WTC11 (cell line): ENCODE results near the gene FBRSL1. TPM values are rescaled to one million over a fixed set of nuclear protein-coding genes. Genes with fewer than 3 reads are reported as not detected.
A peak's percentile ranks its signal among the peaks of the same experiment; 100 is the strongest.

Source experiments
- ATAC-seq: fragments of 200-7000 bp; cut with Tn5 transposase; 2 replicates; pipeline ENCODE4 v1.10.0; 2021; ENCODE audit warnings: mild to moderate bottlenecking, moderate library complexity
- CTCF ChIA-PET: fragments of 300-600 bp; sonication (Branson Sonifier 250); formaldehyde crosslinking; loops from one replicate; lab custom pipeline; 2021; ENCODE audit warnings: antibody characterized with exemption; lab: Charles Lee
- POLR2A ChIA-PET: fragments of 350-600 bp; sonication (Branson Sonifier 250); formaldehyde crosslinking; loops from one replicate; lab custom pipeline; 2021; ENCODE audit warnings: antibody characterized with exemption; lab: Charles Lee
- DNase-seq: peaks from one replicate; pipeline ENCODE4 v3.0.0; 2021; ENCODE audit warnings: low spot score
- H3K27ac Mint-ChIP-seq: 2 replicates; pipeline ENCODE4 v1.8.0; 2021; ENCODE audit warnings: mixed read lengths
- H3K27me3 Mint-ChIP-seq: 2 replicates; pipeline ENCODE4 v1.8.0; 2021; ENCODE audit warnings: low read depth, mild to moderate bottlenecking, moderate library complexity, mixed read lengths
- H3K36me3 Mint-ChIP-seq: 2 replicates; pipeline ENCODE4 v1.8.0; 2021; ENCODE audit warnings: mixed read lengths
- H3K4me1 Mint-ChIP-seq: 2 replicates; pipeline ENCODE4 v1.8.0; 2022; ENCODE audit warnings: mixed read lengths
- H3K4me3 Mint-ChIP-seq: 2 replicates; pipeline ENCODE4 v1.8.0; 2021; ENCODE audit warnings: mild to moderate bottlenecking, moderate library complexity, mixed read lengths
- H3K9me3 Mint-ChIP-seq: 2 replicates; pipeline ENCODE4 v1.8.0; 2021; ENCODE audit warnings: mixed read lengths
- AFF4 ChIP-seq: sonication (generic); formaldehyde crosslinking; IDR thresholded peaks from 2 replicates; pipeline ENCODE4 v1.8.1; 2023; ENCODE audit warnings: mild to moderate bottlenecking, missing genetic modification reagents, borderline replicate concordance
- ATF1 ChIP-seq: sonication (generic); formaldehyde crosslinking; IDR thresholded peaks from 2 replicates; pipeline ENCODE4 v1.8.1; 2023; ENCODE audit warnings: mild to moderate bottlenecking, moderate library complexity, missing genetic modification reagents
- ATF2 ChIP-seq: sonication (generic); formaldehyde crosslinking; IDR thresholded peaks from 2 replicates; pipeline ENCODE4 v1.8.1; 2022; ENCODE audit warnings: low read depth, missing genetic modification reagents, borderline replicate concordance
- ELF4 ChIP-seq: sonication (generic); formaldehyde crosslinking; IDR thresholded peaks from 2 replicates; pipeline ENCODE4 v1.8.1; 2022; ENCODE audit warnings: low read depth, mild to moderate bottlenecking, moderate library complexity, missing genetic modification reagents
- FOXJ3 ChIP-seq: sonication (generic); formaldehyde crosslinking; IDR thresholded peaks from 2 replicates; pipeline ENCODE4 v1.9.0; 2021; ENCODE audit warnings: missing genetic modification reagents, mild to moderate bottlenecking, borderline replicate concordance
- FOXK1 ChIP-seq: sonication (generic); formaldehyde crosslinking; IDR thresholded peaks from 2 replicates; pipeline ENCODE4 v1.8.0; 2022; ENCODE audit warnings: mild to moderate bottlenecking, moderate library complexity, missing genetic modification reagents
- HMGA2 ChIP-seq: fragments of 250-450 bp; sonication (Bioruptor Pico); IDR thresholded peaks from 2 replicates; pipeline ENCODE4 v1.4.0; 2021; ENCODE audit warnings: mild to moderate bottlenecking, moderate library complexity
- IRF2 ChIP-seq: sonication (generic); formaldehyde crosslinking; IDR thresholded peaks from 2 replicates; pipeline ENCODE4 v1.8.0; 2022; ENCODE audit warnings: low read depth, missing genetic modification reagents, borderline replicate concordance
- JAZF1 ChIP-seq: fragments of 250-450 bp; sonication (Bioruptor Pico); IDR thresholded peaks from 2 replicates; pipeline ENCODE4 v1.9.0; 2021; ENCODE audit warnings: moderate library complexity, mild to moderate bottlenecking, inconsistent platforms
- JUN ChIP-seq: sonication (generic); formaldehyde crosslinking; IDR thresholded peaks from 2 replicates; pipeline ENCODE4 v1.8.0; 2023; ENCODE audit warnings: mild to moderate bottlenecking, missing genetic modification reagents
- MYBL2 ChIP-seq: sonication (generic); formaldehyde crosslinking; IDR thresholded peaks from 2 replicates; pipeline ENCODE4 v1.8.1; 2023; ENCODE audit warnings: mild to moderate bottlenecking, moderate library complexity, missing genetic modification reagents
- NR3C1 ChIP-seq: sonication (generic); formaldehyde crosslinking; conservative IDR thresholded peaks from 2 replicates; pipeline ENCODE4 v1.8.1; 2023; ENCODE audit warnings: low read depth, mild to moderate bottlenecking, missing genetic modification reagents
- SOX15 ChIP-seq: fragments of 250-450 bp; sonication (Bioruptor Pico); IDR thresholded peaks from 2 replicates; pipeline ENCODE4 v1.9.0; 2021; ENCODE audit warnings: mild to moderate bottlenecking
- STAT6 ChIP-seq: sonication (generic); formaldehyde crosslinking; conservative IDR thresholded peaks from 2 replicates; pipeline ENCODE4 v1.8.1; 2023; ENCODE audit warnings: mild to moderate bottlenecking, low read depth, missing genetic modification reagents, moderate library complexity
- TP53 ChIP-seq: sonication (generic); formaldehyde crosslinking; IDR thresholded peaks from 2 replicates; pipeline ENCODE4 v1.8.1; 2023; ENCODE audit warnings: mild to moderate bottlenecking, missing genetic modification reagents
- ZNF263 ChIP-seq: sonication (generic); formaldehyde crosslinking; IDR thresholded peaks from 2 replicates; pipeline ENCODE4 v1.8.1; 2022; ENCODE audit warnings: low read depth, mild to moderate bottlenecking, moderate library complexity, missing genetic modification reagents
- ZNF671 ChIP-seq: fragments of 250-450 bp; sonication (Bioruptor Pico); IDR thresholded peaks from 2 replicates; pipeline ENCODE4 v1.8.0; 2021; ENCODE audit warnings: mild to moderate bottlenecking
- total RNA-seq: library from RNA; stranded (reverse); gene quantifications from 3 replicates; pipeline ENCODE4 v1.2.3, GENCODE V29; 2021
- TF ChIP-seq, protein P1 (sequence below): sonication (generic); formaldehyde crosslinking; IDR thresholded peaks from 2 replicates; pipeline ENCODE4 v1.8.0; 2022; ENCODE audit warnings: mild to moderate bottlenecking, missing genetic modification reagents
- TF ChIP-seq, protein P2 (sequence below): sonication (generic); formaldehyde crosslinking; IDR thresholded peaks from 2 replicates; pipeline ENCODE4 v1.8.1; 2023; ENCODE audit warnings: mild to moderate bottlenecking, missing genetic modification reagents

The FBRSL1 gene
- total RNA-seq, 1 experiment from 2014 or later: 129 TPM

DNA sequence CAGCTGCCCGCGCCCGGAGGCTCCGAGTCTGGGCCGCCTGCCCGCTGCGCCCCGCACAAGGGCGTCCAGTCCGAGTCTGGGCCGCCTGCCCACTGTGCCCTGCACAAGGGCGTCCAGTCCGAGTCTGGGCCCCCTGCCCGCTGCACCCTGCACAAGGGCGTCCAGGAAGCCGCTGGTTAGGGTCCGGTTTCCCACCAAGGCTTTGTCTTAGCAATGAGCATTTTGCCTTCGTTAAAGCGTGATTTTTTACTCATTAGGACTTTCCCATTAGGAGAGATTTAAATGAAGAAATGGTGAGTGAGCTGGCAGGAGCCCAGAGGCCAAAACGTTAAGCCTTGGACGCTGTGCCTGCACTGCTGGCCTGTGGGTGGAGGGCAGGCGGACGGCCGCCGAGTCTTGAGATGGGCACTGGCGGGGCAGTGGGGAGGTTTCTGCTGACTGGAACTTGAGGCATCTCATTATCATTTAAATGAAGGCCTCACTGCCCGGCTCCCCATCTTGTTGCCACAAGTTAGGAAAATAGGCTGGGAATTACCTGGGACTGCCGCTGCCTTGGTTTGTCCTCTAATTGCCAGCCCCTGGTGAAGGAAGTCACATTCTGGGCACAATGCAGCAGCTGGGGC, 36.0 kb downstream of the FBRSL1 start:
- ChIA-PET CTCF (interaction anchor here (0.9 to 2.4 kb wide), 5 partner anchors 18 to 112 kb away, joined by 3 to 9 read pairs (median 6); no protein-coding TSS in a partner anchor), POLR2A (interaction anchor here (0.5 kb wide), 1 partner anchor 18 kb away, joined by 3 read pairs; no protein-coding TSS in a partner anchor)
- DNase-seq: no peak
- 0 out of 2 replicates have a peak, but pooled peaks cover 6% of the 10 kb centered on the region for H3K36me3 Mint-ChIP-seq
- no peak for TF ChIP-seq NR3C1 (CRISPR knock-in tag)
- H3K4me3 Mint-ChIP-seq: no peak overlapping the region
- H3K27me3 Mint-ChIP-seq: peaks cover 22% of the 10 kb centered on the region
- no peak overlapping the region for H3K27ac Mint-ChIP-seq
- peaks cover 5% of the 10 kb centered on the region; the same call in 1 of the 2 replicates for H3K9me3 Mint-ChIP-seq
- peaks cover 5% of the 10 kb centered on the region for H3K4me1 Mint-ChIP-seq
- ATAC-seq: peak; percentile 15; the same call in 1 of the 2 replicates

- CTCF ChIA-PET: interaction anchor here (1.0 to 2.3 kb wide), 6 partner anchors 8 to 113 kb away, joined by 3 to 7 read pairs (median 4); no protein-coding TSS in a partner anchor
These were observed 37.4 kb downstream of the FBRSL1 start for GRCh38 chr12:132527186-132527882.

DNA sequence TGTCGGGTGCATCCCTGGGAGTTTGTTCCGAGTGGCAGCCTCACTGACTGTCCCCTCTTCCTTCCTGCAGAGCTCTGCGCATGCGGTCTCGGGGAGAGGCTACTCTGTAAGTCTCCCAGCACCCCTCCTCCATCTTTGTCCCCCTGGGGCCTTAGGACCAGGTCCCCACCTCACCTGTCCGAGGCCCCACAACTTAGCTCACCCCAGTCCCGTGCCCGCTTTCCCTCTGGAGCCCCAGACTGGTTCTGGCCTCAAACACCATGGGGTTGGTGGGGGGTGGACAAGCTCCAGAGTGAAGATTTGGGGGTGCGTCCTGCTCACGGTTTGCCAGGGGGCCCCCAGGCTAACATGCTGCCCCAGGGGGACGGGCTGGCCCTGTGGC, 37.9 kb downstream of the FBRSL1 start:
- Mint-ChIP-seq H3K36me3 (peaks cover 16% of the 10 kb centered on the region; the same call in 1 of the 2 replicates), H3K9me3 (peaks cover 14% of the 10 kb centered on the region), H3K27ac (no peak overlapping the region), H3K4me3 (no peak overlapping the region), H3K27me3 (peaks cover 30% of the 10 kb centered on the region), H3K4me1 (peaks cover 5% of the 10 kb centered on the region)
- POLR2A ChIA-PET: no interaction called here
- DNase-seq: no peak
- TF ChIP-seq STAT6 (CRISPR knock-in tag) (no peak), FOXK1 (CRISPR knock-in tag) (no peak), AFF4 (CRISPR knock-in tag) (no peak), SOX15 (CRISPR knock-in tag) (no peak), IRF2 (CRISPR knock-in tag) (no peak), JUN (no peak), MYBL2 (CRISPR knock-in tag) (no peak), ELF4 (CRISPR knock-in tag) (no peak), ATF1 (no peak), JAZF1 (CRISPR knock-in tag) (no peak), ATF2 (no peak), TP53 (CRISPR knock-in tag) (no peak), HMGA2 (CRISPR knock-in tag) (no peak), ZNF263 (CRISPR knock-in tag) (no peak), FOXJ3 (CRISPR knock-in tag) (no peak)
- TF ChIP-seq, protein P1, sequence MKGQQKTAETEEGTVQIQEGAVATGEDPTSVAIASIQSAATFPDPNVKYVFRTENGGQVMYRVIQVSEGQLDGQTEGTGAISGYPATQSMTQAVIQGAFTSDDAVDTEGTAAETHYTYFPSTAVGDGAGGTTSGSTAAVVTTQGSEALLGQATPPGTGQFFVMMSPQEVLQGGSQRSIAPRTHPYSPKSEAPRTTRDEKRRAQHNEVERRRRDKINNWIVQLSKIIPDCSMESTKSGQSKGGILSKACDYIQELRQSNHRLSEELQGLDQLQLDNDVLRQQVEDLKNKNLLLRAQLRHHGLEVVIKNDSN: no peak
- TF ChIP-seq, protein P2, sequence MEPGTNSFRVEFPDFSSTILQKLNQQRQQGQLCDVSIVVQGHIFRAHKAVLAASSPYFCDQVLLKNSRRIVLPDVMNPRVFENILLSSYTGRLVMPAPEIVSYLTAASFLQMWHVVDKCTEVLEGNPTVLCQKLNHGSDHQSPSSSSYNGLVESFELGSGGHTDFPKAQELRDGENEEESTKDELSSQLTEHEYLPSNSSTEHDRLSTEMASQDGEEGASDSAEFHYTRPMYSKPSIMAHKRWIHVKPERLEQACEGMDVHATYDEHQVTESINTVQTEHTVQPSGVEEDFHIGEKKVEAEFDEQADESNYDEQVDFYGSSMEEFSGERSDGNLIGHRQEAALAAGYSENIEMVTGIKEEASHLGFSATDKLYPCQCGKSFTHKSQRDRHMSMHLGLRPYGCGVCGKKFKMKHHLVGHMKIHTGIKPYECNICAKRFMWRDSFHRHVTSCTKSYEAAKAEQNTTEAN (CRISPR knock-in tag): no peak
- ATAC-seq: no peak
- CTCF ChIA-PET: interaction anchor here (0.8 to 2.3 kb wide), 5 partner anchors 9 to 114 kb away, joined by 3 to 7 read pairs (median 3); no protein-coding TSS in a partner anchor

More at GRCh38 chr12:132527186-132527882, 37.4 kb downstream of the FBRSL1 start:
- POLR2A ChIA-PET: no interaction called here
- H3K9me3 Mint-ChIP-seq: peaks cover 13% of the 10 kb centered on the region
- DNase-seq (no peak), ATAC-seq (no peak)
- H3K4me3 Mint-ChIP-seq: no peak overlapping the region
- no peak for TF ChIP-seq ZNF671 (CRISPR knock-in tag)
- H3K36me3 Mint-ChIP-seq: peaks cover 15% of the 10 kb centered on the region; the same call in 1 of the 2 replicates
- peaks cover 5% of the 10 kb centered on the region for H3K4me1 Mint-ChIP-seq
- peaks cover 30% of the 10 kb centered on the region for H3K27me3 Mint-ChIP-seq
- no peak overlapping the region for H3K27ac Mint-ChIP-seq
